ENCODE data around the gene HDAC11. TPM values are rescaled to one million over a fixed set of nuclear protein-coding genes. Genes with fewer than 3 reads are reported as not detected.

Gene HDAC11
- total and polyA plus RNA-seq, 2 of the 4 experiments (the other 2 are of a cell fraction): 9.1 to 11.4 TPM

DNA sequence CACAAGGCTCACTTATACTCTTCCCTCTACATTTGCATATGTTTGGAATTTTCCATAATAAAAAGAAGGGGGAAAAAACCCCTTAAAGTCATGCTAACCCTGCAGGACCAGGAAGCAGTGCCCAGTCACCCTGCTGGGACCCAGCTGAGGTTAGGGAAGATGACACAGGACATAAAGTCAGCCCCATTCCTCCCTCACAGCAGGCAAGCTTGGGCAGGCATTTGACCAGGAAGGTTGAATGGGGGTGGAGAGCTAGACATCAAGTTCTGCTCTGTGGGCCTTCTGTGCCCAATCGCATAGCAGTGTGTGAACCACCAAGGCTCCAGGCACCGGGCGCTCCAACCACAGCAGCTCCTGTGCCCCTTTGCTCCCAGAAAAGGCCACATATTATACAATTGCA is 7.1 kb upstream of the HDAC11 start:
- TF ChIP-seq MAFK (IDR thresholded peaks at IDR 0.05; ENCODE audit: low read depth, low read length): no peak
- TF ChIP-seq ELK1 (IDR thresholded peaks at IDR 0.05; ENCODE audit: borderline replicate concordance, low read depth, low read length): no peak
- TF ChIP-seq RCOR1 (IDR thresholded peaks at IDR 0.05; ENCODE audit: insufficient replicate concordance, low read length): no peak
- no peak for TF ChIP-seq CEBPB (IDR thresholded peaks at IDR 0.05; ENCODE audit: low read depth, low read length)
- TF ChIP-seq MAZ (IDR thresholded peaks at IDR 0.05; ENCODE audit: borderline replicate concordance, low read depth, low read length): no peak
- TF ChIP-seq BHLHE40 (IDR thresholded peaks at IDR 0.05; ENCODE audit: low read depth, low read length): no peak
- no peak for TF ChIP-seq POLR2A (IDR thresholded peaks at IDR 0.05; ENCODE audit: low read depth, low read length)
- no peak for TF ChIP-seq CHD1 (IDR thresholded peaks at IDR 0.05; ENCODE audit: low read depth, low read length)
- no peak for TF ChIP-seq NFE2L2 (IDR thresholded peaks at IDR 0.05; ENCODE audit: low read depth, low read length)
- no peak for TF ChIP-seq RAD21 (IDR thresholded peaks at IDR 0.05; ENCODE audit: low read length)
- TF ChIP-seq MXI1 (IDR thresholded peaks at IDR 0.05; ENCODE audit: borderline replicate concordance, low read depth, low read length): no peak
- TF ChIP-seq, protein P1, sequence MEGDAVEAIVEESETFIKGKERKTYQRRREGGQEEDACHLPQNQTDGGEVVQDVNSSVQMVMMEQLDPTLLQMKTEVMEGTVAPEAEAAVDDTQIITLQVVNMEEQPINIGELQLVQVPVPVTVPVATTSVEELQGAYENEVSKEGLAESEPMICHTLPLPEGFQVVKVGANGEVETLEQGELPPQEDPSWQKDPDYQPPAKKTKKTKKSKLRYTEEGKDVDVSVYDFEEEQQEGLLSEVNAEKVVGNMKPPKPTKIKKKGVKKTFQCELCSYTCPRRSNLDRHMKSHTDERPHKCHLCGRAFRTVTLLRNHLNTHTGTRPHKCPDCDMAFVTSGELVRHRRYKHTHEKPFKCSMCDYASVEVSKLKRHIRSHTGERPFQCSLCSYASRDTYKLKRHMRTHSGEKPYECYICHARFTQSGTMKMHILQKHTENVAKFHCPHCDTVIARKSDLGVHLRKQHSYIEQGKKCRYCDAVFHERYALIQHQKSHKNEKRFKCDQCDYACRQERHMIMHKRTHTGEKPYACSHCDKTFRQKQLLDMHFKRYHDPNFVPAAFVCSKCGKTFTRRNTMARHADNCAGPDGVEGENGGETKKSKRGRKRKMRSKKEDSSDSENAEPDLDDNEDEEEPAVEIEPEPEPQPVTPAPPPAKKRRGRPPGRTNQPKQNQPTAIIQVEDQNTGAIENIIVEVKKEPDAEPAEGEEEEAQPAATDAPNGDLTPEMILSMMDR (conservative IDR thresholded peaks at IDR 0.05; ENCODE audit: low read depth, low read length): no peak
- no peak for TF ChIP-seq USF2 (IDR thresholded peaks at IDR 0.05; ENCODE audit: low read depth, low read length)
- no peak for TF ChIP-seq SMC3 (IDR thresholded peaks at IDR 0.05; ENCODE audit: low read depth, low read length)
- TF ChIP-seq FOS (IDR thresholded peaks at IDR 0.05; ENCODE audit: low read depth, low read length): no peak
- Histone ChIP-seq H3K14ac (replicated peaks; ENCODE audit: low read depth, low read length) (no peak overlapping the region), H3K4ac (ENCODE audit: low read depth, low read length) (no peak overlapping the region), H4K8ac (ENCODE audit: low read depth in 2 of 2, low read length in 2 of 2) (no peak overlapping the region), H3K27ac (ENCODE audit: insufficient read depth, low read length) (no peak overlapping the region), H3K4me3 (ENCODE audit: insufficient read depth, low read depth, low read length) (no peak overlapping the region), H3K9me3 (ENCODE audit: control insufficient read depth, insufficient read depth, low read length) (no peaks in the 10 kb centered on the region), H4K20me1 (ENCODE audit: insufficient read depth, low read length) (no peaks in the 10 kb centered on the region), H4K91ac (ENCODE audit: insufficient read depth, low read depth, low read length) (no peak overlapping the region), H3K36me3 (ENCODE audit: control insufficient read depth, insufficient read depth, low read length) (no peaks in the 10 kb centered on the region), H2AK5ac (ENCODE audit: low read depth, low read length) (no peak overlapping the region), H3K27me3 (ENCODE audit: control insufficient read depth, insufficient read depth, low read length) (peaks cover 16% of the 10 kb centered on the region), H2BK15ac (ENCODE audit: low read depth, low read length) (no peak overlapping the region), H2BK5ac (ENCODE audit: low read depth, low read length, poor library complexity, severe bottlenecking) (no peak overlapping the region), H3K79me1 (ENCODE audit: low read depth in 1 of 2, low read length in 2 of 2) (no peaks in the 10 kb centered on the region), H3K9me1 (ENCODE audit: insufficient read depth, low read length) (no peaks in the 10 kb centered on the region), H3K9ac (ENCODE audit: low read depth, low read length) (no peak overlapping the region), H3K23ac (ENCODE audit: low read depth, low read length) (no peak overlapping the region), H2AFZ (replicated peaks; ENCODE audit: low read length, poor library complexity) (no peak overlapping the region), H4K5ac (ENCODE audit: low read depth, low read length) (no peak overlapping the region), H2AK9ac (replicated peaks; ENCODE audit: low read depth, low read length, poor library complexity) (no peak overlapping the region), H2BK120ac (ENCODE audit: low read depth, low read length) (no peak overlapping the region), H3K18ac (ENCODE audit: low read depth, low read length) (no peak overlapping the region), H2BK20ac (ENCODE audit: low read depth, low read length) (no peak overlapping the region), H3K4me2 (ENCODE audit: low read depth, low read length) (no peak overlapping the region), H3K4me1 (ENCODE audit: control insufficient read depth, insufficient read depth, low read length) (no peaks in the 10 kb centered on the region), H3K56ac (ENCODE audit: extremely low read depth, insufficient read depth, low read length) (no peak overlapping the region)
- CTCF ChIA-PET: no interaction called here
- no TSS peak for BruUV-seq (replicated peaks)
- POLR2A ChIA-PET (ENCODE audit: unreplicated experiment): no interaction called here
- DNase-seq (no peak), ATAC-seq (ENCODE audit: low read depth) (no peak)
- intact Hi-C loops (cut with micrococcal nuclease): no loop called here
- dilution Hi-C loops (cut with HindIII; ENCODE audit: low sequenced_read_pairs, unreplicated experiment): no loop called here
- no CpG with 5 or more reads among the region's 3 CpGs for WGBS, 2 experiments (ENCODE audit: extremely low coverage in 2 of 2, insufficient read length in 1 of 2)
- in situ Hi-C loops (cut with MboI; ENCODE audit: low sequenced_read_pairs): no loop called here

Data from IMR-90 (cell line).